HG02885 (cell line): ENCODE data around the gene ZCCHC14.

Source experiments
- ATAC-seq: cut with Tn5 transposase; IDR thresholded peaks from one replicate; pipeline ENCODE4 v1.9.1; 2021; ENCODE audit warnings: mild to moderate bottlenecking; ENCODE audit not compliant: unreplicated experiment, poor library complexity

Gene ZCCHC14

DNA sequence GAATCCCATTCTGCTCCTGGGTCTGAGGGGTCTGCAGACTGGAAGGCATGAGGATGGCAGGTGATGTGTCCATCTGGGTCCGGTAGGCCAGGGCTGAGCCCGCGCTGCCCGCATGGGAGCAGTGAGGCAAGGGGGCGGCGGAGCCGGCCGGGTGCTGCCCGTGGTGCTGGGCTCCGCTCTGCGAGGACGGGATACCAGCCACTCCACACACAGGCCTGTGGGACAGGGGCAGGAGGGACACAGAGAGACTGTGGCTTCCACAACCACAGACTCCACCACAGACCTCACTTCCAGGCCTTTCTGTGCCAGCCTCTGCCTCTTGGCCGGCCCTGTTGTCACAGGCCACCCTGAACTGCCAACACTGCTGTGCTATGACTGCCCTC lies 75.3 kb downstream of the ZCCHC14 start:
- ATAC-seq, result no peak

GRCh38 chr16:87416826-87417527 lies 75.8 kb downstream of the ZCCHC14 start:
- ATAC-seq, result no peak

- ATAC-seq, result no peak
These were observed 77.4 kb downstream of the ZCCHC14 start for GRCh38 chr16:87415441-87415840.

DNA sequence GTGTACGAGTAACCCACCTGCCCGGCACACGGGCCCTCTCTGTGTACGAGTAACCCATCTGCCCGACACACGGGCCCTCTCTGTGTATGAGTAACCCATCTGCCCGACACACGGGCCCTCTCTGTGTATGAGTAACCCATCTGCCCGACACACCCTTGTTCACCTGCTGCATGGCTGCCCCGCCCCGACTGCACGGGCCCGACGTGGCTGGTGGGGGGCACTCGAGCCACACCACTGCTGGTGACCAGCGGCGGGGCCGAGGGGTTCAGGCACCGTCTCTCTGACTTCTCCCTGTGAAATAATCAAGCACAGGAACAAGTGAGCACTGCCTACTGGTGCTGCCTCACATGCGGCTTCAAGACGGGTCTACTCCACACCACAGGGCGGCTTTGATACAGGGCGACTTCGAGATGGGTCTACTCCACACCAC lies 78.6 kb downstream of the ZCCHC14 start:
- no peak for ATAC-seq

DNA sequence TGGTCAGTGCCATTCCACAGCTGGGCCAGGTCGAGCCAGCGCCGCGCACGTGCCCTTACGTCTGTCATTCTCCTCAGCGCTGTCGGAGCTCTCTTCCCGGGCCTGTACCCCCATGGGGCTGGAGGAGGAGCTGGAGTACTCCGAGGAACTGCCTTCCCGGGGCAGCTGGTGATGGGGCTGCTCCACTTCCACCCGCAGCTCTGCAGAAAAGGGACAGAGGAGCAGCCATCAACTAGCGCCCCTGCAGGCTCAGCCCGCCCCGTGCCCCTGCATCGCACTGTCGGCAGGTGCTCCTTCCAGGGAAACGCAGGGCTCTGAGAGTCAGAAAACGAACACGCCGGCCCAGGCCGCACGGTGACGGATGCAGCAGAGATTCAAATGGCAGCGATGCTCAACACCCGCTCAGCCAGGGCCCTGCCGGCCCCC lies 79.8 kb downstream of the ZCCHC14 start:
- ATAC-seq, result no peak

DNA sequence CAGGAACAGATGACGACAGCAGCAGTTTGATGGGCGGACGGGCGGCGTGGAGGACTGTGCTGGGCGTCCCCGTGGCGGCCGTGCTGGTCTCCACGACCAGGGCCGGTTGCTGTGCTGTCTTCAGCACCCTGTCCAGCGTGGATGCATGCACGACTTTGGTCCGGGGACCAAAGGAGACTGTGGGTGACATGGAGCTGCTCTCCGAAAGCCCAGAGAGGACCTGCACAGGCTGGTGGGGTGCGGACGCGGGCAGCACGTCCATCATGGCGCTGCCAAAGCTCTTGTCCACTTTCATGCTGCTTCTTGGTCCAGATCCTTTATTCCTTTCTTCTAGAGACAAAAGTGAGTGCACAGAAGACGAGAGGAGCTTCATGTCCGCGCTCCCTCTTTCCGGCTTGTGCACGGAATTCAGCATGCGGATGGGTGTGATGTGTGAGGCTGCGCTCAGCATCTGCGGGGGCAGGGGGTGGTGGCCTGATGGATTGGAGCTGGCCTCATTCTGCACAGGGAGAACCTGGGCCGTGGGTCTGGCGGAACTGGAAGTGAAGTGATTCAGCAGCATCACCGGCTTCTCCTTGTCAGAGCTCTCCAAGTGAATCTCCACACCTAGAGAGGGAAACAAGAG lies 80.3 kb downstream of the ZCCHC14 start:
- ATAC-seq, result no peak

- no peak for ATAC-seq
These were observed 81.2 kb downstream of the ZCCHC14 start for GRCh38 chr16:87411375-87412271.

DNA sequence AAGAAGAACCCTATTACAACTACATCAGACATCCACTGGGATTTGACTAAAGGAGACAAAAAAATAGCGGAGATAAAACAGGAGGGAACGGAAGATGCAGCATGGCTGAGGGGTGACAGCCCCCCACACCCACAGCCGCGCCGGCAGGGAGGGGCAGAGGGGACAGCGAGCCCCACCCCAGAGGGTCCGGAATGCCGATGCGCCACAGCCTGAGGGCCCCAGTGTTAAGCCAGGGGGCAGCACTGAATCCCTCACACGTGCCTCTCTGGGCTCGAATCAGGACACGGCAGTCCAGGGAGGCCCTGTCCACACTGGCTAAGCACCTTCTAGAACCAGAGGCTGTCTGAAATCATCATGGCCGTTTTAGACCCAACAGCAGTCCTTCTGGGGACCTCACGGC lies 81.9 kb downstream of the ZCCHC14 start:
- ATAC-seq, result no peak

GRCh38 chr16:87410530-87410929 lies 82.3 kb downstream of the ZCCHC14 start:
- no peak for ATAC-seq

DNA sequence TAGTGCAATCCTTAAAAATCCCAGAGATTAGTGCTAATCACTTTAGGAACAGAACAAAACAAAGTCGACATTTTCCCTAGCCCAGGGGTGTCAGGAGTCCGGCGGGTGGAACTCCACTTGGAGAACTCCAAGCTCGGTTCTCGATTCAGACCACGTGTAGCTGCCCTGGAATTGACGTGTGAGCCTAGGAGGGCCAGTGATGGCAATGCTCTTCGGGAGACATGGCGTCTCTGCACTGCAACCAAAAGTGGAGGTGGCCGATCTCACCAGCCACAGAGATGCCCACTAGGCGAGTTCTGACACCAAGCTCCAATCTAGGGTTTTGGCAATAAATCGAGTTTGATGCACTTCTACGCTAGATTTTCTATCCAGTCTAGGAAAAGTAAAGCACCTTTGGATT lies 83.0 kb downstream of the ZCCHC14 start:
- no peak for ATAC-seq

DNA sequence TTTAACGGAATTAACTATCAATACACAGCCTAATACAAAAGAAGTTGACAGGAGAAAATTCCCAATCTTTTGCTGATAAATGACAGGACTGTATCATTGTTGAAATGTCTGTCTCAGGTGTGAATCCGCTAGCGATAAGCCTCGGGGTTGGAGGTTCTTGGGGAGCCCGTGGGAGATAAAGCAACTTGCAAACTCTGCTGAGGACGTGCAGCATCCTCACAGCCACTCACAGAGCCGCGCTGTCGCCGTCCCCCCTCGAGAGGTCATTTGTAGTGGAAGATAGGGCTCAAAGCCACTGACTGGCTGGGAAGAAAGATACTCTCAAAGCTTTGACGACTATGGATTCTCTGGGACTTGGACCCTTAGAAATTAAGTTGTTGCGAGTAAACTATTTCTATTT lies 83.7 kb downstream of the ZCCHC14 start:
- ATAC-seq, result no peak

DNA sequence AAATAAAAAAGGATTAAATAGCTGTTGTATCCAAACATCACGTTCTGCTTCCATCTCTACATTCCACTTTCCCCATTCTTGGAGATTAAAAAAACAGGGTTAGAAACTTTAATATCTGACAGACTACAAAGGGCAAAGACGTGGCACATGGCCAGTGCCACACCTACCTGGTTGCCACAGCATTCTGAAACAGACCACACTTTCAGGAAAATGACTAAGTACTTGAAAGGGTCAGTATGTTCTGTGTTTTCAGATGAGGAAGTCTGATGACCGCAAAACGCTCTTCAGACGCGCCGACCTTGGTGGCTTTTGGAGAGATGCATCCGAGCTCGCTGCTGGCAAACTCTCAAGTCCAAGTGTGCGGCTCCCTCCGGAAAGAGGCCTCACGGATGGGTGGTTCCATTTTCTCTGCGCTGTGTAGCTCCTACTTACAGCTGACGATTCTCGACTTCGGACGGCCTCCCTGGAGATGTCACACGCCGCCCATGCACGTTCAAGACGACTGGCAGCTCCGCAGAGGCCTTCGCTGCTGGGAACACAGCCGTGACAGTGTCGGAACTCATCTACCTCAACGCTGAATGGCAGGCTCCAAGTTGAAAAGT lies 85.2 kb downstream of the ZCCHC14 start:
- peak; percentile 71 for ATAC-seq

DNA sequence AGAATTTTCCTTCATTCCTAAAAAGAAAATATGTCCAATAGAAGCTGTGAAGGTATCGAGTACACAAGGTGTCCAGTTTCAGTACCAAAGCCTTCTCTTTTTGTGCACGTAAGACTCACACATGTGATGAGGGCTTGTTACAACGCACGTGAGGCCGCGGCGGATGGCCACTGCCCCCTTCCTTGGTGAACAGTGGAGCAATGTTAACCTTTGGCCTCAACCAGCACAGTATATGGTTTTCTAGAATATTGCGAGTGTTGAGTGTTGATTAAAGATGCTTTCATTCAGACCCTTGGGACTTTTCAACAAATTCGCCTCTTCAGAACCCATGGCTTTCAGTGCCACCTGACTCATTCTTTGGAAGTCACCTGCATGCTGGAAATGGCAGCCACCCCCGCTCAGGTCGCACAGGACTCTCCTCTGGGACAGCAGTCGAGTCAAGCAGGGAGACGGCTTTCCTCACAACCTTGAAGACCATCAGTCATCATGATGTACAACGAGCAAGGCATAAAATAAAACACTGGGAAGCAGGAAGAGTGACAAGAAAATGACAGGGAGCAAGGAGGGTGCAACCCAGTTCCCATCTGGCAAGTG lies 86.2 kb downstream of the ZCCHC14 start:
- ATAC-seq, result no peak

DNA sequence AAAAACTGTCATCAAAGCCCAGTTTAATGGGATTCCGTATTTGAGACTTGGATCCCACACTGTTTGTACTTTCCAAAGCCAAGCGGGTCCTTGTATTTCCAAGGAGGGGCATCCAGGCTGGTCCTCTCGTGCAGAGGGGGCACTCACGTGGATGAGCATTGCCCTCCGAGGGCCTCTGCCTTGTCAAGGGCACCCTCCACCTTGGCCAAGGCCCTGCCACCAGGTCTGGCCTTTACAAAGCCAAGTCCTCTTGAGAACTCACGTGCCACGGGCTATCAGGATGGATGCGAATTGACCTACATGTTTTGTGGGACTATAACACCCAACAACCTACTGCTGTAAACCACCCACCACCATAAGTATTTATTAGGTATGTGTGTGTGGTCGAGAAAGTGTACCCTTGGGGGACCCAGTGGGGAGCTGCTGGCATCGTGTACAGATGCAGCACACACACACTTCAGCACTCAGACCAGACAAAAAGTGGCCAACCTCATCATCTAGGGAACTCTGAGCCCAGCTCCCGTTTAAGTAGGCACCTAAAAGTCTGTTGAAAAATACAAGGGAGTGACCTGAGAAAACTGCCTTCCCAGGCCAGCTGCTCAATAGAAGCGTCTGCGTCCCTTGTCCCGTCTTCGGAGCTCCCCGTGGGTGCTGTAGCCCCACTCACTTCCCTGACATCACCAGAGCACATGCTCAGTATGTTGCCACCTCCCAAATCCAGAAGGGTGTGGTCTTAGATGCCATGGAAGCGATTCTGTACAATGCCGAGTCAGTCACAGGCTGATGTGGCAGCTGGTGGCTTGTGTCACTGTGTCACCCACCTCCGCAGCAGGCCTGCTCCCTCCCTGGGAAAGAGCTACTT lies 87.8 kb downstream of the ZCCHC14 start:
- no peak for ATAC-seq

- no peak for ATAC-seq
These were observed 97.5 kb downstream of the ZCCHC14 start for GRCh38 chr16:87395181-87395842.

DNA sequence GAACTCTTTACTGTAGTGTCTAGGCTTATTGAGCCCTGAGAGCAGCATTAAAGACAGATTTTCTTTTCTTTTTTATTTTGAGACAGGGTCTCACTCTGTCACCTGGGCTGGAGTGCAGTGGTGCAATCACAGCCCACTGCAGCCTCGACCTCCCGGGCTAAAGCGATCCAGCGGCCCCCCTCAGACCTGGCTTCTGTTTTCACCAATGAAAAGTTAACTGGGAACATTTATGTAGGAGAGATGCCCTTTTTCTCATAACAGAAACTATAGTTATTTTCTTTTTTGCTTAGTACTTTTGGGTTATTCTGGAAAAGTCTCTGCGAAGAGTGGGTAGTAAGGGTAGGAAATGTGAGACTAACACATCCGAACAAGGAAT lies 99.2 kb downstream of the ZCCHC14 start:
- ATAC-seq, result no peak

- peak; percentile 4 for ATAC-seq
These were observed 99.8 kb downstream of the ZCCHC14 start for GRCh38 chr16:87392821-87393679.
